DND-41 (cell line): ENCODE results near the gene WRAP53.

Experiments
- CTCF ChIP-seq: IDR thresholded peaks from 2 replicates; pipeline ENCODE4 v1.5.1; 2012; ENCODE audit warnings: borderline replicate concordance, low read length, moderate library complexity, mild to moderate bottlenecking; ENCODE audit not compliant: poor library complexity, severe bottlenecking; ENCODE audit errors: extremely low read depth
- EZH2 ChIP-seq: IDR thresholded peaks from 3 replicates; pipeline ENCODE4 v1.6.1; 2012; ENCODE audit warnings: borderline replicate concordance, low read depth, mild to moderate bottlenecking, moderate library complexity, low read length, inconsistent platforms; ENCODE audit not compliant: severe bottlenecking

- TF ChIP-seq CTCF (no peak), EZH2 (no peak)
Measured at GRCh38 chr17:7646457-7646856, 41.8 kb upstream of the WRAP53 start.
